DMS53 treated with DMSO at 0.1 percent for 48 hours (cell line): ENCODE data around the gene BRD7.

Source experiments
- DNase-seq: peaks from one replicate; lab custom pipeline; 2025; ENCODE audit not compliant: unreplicated experiment; lab: John Stamatoyannopoulos, UW

Gene BRD7

GRCh38 chr16:50293041-50293783 is 75.6 kb downstream of the BRD7 start:
- no peak for DNase-seq

GRCh38 chr16:50292566-50292948 is 76.2 kb downstream of the BRD7 start:
- DNase-seq: no peak

GRCh38 chr16:50291719-50292565 is 76.8 kb downstream of the BRD7 start:
- no peak for DNase-seq

- no peak for DNase-seq
These were observed 77.9 kb downstream of the BRD7 start for GRCh38 chr16:50290856-50291255.

GRCh38 chr16:50289950-50290764 is 78.6 kb downstream of the BRD7 start:
- no peak for DNase-seq

GRCh38 chr16:50288920-50289319 is 79.9 kb downstream of the BRD7 start:
- DNase-seq: no peak

GRCh38 chr16:50288026-50288425 is 80.8 kb downstream of the BRD7 start:
- no peak for DNase-seq

- no peak for DNase-seq
These were observed 82.1 kb downstream of the BRD7 start for GRCh38 chr16:50286681-50287080.

- DNase-seq: no peak
These were observed 83.3 kb downstream of the BRD7 start for GRCh38 chr16:50285406-50286003.

- no peak for DNase-seq
These were observed 84.5 kb downstream of the BRD7 start for GRCh38 chr16:50284131-50284911.

- no peak for DNase-seq
These were observed 85.7 kb downstream of the BRD7 start for GRCh38 chr16:50282955-50283631.

- no peak for DNase-seq
These were observed 86.7 kb downstream of the BRD7 start for GRCh38 chr16:50282010-50282538.

- peak; percentile 88 for DNase-seq
These were observed 87.3 kb downstream of the BRD7 start for GRCh38 chr16:50281391-50282009.

- DNase-seq: no peak
These were observed 87.9 kb downstream of the BRD7 start for GRCh38 chr16:50280932-50281331.

- DNase-seq: peak; percentile 47
These were observed 89.3 kb downstream of the BRD7 start for GRCh38 chr16:50279504-50279865.

- DNase-seq: no peak
These were observed 90.5 kb downstream of the BRD7 start for GRCh38 chr16:50278251-50278650.

GRCh38 chr16:50276801-50277555 is 91.8 kb downstream of the BRD7 start:
- no peak for DNase-seq

- DNase-seq: no peak
These were observed 92.5 kb downstream of the BRD7 start for GRCh38 chr16:50276326-50276640.
